Brain microvascular endothelial cell (primary cell): ENCODE results near the gene PRR22.

ENCODE experiments used
- DNase-seq: peaks from one replicate; pipeline ENCODE4 v3.0.0-alpha.2; 2020
- H3K27ac ChIP-seq: fragments of 250-450 bp; sonication (Bioruptor Pico); 2 replicates; pipeline ENCODE4 v1.5.1; 2020; ENCODE audit warnings: mild to moderate bottlenecking, moderate library complexity
- H3K27me3 ChIP-seq: fragments of 250-450 bp; sonication (Bioruptor Pico); replicated peaks from 2 replicates; pipeline ENCODE4 v1.5.1; 2020; ENCODE audit warnings: mild to moderate bottlenecking
- H3K36me3 ChIP-seq: fragments of 250-450 bp; sonication (Bioruptor Pico); replicated peaks from 2 replicates; pipeline ENCODE4 v1.5.1; 2020; ENCODE audit warnings: mild to moderate bottlenecking
- H3K4me3 ChIP-seq: 2 replicates; pipeline ENCODE4 v1.5.1; 2011; ENCODE audit warnings: low read depth, mild to moderate bottlenecking, control low read depth, low read length, moderate library complexity
- CTCF ChIP-seq: IDR thresholded peaks from 2 replicates; pipeline ENCODE4 v1.5.1; 2011; ENCODE audit warnings: low read depth, mild to moderate bottlenecking, moderate library complexity, low read length, control low read depth, inconsistent platforms; ENCODE audit errors: missing control alignments
- in situ Hi-C: cut with HindIII; loops from 2 replicates; pipeline ENCODE4 v1.10.0; 2017; ENCODE audit warnings: low sequenced_read_pairs, low pct_ligation_motif_present

The PRR22 gene

DNA sequence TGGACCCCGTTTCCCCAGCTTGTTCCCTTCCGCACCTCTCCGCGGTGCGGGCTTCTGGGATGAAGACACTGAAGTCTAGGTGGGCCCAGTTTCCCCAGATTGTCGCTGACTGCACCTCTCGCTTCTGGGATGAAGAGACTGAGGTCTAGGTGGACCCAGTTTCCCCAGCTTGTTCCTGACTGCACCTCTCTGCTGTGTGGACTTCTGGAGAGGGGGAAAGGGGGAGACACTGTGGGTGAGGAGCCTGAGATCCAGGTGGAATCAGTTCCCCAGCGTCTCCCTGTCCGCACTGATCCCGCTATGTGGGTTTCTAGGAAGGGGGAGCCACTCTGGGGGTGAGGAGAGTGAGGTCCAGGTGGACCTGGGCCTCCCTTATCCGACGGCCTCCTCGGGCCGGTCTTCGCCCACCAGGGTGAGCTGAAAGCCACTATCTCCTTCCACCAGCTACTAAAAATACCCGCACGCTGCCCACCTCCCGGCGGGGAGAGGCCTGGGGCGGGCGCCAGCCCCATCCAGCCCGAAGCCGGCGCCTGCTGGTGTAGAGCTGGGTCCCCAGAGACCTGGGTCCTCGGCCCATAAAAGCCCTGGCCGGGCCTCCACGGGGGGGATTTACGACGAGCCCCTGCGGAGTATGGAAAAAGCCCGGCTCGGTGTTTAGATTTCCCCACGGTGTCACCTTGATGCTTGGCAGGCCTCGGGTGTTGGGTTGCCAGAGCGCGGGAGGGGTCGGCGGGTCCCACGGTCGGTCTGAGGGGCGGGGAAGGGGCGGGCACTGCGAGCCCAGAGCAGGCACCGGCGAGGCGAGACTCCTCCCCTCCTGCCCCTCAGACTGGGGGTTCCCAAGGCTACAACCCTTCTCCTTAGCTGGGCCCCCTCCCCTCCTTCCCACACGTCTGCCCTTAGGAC is 44.4 kb upstream of the PRR22 start:
- in situ Hi-C loops, result no loop called here

DNA sequence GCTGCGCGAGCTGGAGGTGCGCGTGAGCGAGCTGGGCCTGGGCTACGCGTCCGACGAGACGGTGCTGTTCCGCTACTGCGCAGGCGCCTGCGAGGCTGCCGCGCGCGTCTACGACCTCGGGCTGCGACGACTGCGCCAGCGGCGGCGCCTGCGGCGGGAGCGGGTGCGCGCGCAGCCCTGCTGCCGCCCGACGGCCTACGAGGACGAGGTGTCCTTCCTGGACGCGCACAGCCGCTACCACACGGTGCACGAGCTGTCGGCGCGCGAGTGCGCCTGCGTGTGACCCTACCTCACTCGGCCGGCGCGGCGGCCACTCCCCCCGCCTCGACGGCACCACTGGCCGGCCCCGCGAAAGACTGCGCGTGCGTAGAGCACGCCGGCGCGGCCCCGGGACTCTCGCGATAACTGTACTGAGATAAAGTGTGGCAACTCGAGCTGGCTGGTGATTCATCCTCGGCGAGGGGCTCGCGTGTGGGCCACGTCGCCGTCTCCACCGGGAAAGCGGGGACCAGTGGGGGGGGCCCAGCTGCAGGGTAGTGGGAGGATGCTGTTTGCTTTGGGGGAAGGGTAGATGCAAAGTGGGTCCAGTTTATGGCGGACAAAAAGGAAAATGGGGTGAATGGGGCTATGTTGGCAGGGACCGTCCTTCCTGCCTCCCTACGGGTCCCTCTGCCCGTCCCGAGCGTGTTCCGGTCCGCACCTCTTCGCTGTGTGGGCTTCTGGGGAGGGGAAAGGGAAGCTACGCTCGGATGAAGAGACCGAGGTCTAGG is 43.5 kb upstream of the PRR22 start:
- Histone ChIP-seq H3K27me3 (peaks cover 2% of the 10 kb centered on the region), H3K4me3 (peak overlapping the region; percentile 61), H3K27ac (peak overlapping the region; percentile 28), H3K36me3 (no peaks in the 10 kb centered on the region)
- DNase-seq, result peak; percentile 91
- in situ Hi-C loops, result no loop called here
- TF ChIP-seq CTCF, result no peak

More for the DNA sequence above, 44.4 kb upstream of the PRR22 start:
- peak overlapping the region; percentile 28 for H3K27ac ChIP-seq
- peak overlapping the region; percentile 61 for H3K4me3 ChIP-seq
- no peak for DNase-seq
- H3K27me3 ChIP-seq, result peaks cover 2% of the 10 kb centered on the region
- no peak for TF ChIP-seq CTCF
- H3K36me3 ChIP-seq, result no peaks in the 10 kb centered on the region

DNA sequence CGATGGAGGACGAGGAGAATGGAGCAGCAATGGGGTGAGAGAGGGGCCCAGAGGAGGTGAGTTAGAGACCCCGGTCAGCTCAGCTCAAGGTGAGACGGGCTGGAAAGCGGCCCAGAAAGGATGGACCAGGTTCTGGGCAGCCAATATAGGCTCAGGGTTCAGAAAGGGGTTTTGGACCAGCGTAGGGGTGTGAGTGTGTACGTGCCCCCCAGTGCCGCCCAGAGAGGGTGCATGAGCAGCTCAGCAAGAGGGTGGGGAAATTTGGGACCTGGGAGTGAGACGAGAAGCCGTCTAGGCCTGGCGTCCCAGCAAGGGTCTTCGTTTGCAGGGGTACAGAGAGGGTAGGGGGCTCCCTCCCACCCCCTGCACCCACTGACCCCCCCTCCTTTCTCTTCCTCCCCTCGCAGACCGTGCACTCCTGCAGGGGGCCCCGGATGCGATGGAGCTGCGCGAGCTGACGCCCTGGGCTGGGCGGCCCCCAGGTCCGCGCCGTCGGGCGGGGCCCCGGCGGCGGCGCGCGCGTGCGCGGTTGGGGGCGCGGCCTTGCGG is 42.9 kb upstream of the PRR22 start:
- H3K27ac ChIP-seq, result no peak overlapping the region
- no peaks in the 10 kb centered on the region for H3K36me3 ChIP-seq
- in situ Hi-C loops, result no loop called here
- no peak for DNase-seq
- peak overlapping the region; percentile 37 for H3K4me3 ChIP-seq
- TF ChIP-seq CTCF, result no peak
- peaks cover 2% of the 10 kb centered on the region for H3K27me3 ChIP-seq

DNA sequence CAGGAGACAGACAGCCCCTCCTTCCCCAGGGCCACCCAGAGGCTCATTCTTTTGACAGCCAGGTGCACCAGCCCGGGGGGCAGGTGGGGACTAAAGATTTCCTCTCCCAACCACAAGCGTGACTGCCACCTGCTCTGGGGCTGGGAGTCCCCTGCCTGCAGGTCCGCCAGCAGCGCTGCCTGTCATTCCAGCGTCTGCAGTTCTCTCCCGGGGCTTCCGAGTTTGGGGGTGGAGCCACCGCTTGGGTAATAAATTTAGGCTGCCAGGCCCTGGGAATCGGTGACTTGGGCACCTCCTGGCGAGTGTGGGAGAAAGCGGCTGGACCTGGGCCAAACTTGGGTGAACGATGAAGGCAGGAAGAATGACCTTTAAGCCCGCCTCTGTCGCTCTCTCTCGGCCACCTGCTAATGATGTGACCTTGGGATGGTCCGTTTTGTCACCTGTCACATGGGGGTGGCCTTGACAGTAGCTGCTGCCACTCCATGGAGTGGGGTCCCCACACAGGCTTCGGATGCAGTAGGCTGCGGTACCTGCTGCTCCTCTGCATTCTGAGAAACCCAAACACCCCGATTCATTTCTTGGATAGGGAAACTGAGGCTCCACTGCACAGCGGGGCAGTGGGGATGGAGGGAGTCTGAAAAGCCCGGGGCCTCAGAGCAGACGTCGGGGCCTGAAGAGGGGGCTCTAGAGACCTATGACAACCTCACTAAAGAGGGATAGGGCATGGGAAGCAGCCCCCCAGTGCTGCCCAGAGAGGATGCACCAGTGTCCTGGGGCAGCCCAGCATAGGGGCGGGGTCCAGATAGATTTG is 42.2 kb upstream of the PRR22 start:
- Histone ChIP-seq H3K27ac (no peak overlapping the region), H3K27me3 (peaks cover 2% of the 10 kb centered on the region), H3K4me3 (no peak overlapping the region), H3K36me3 (no peaks in the 10 kb centered on the region)
- DNase-seq, result no peak
- no peak for TF ChIP-seq CTCF
- in situ Hi-C loops, result no loop called here

GRCh38 chr19:5825178-5825577 is 40.6 kb upstream of the PRR22 start:
- in situ Hi-C loops, result no loop called here
- no peak for TF ChIP-seq CTCF
- no peak overlapping the region for H3K4me3 ChIP-seq
- no peak for DNase-seq
- H3K27ac ChIP-seq, result no peak overlapping the region
- no peaks in the 10 kb centered on the region for H3K36me3 ChIP-seq
- peaks cover 2% of the 10 kb centered on the region for H3K27me3 ChIP-seq
